Upper lobe of left lung (tissue), 6 donors: Measurements from ENCODE around the gene MED13L. TPM values are rescaled to one million over a fixed set of nuclear protein-coding genes. Genes with fewer than 3 reads are reported as not detected.

Experiments
- ATAC-seq, 2 donors: fragments of 200-7000 bp; cut with Tn5 transposase; one replicate each; pipeline ENCODE4 v1.9.1; 2022; ENCODE audit warnings: mild to moderate bottlenecking in 2 of 2, moderate library complexity in 2 of 2; ENCODE audit not compliant: low FRiP score in 2 of 2
- DNase-seq, 2 donors: peaks; one replicate each; pipeline ENCODE4 v3.0.0-alpha.2; 2019 to 2020
- H3K27ac ChIP-seq, 4 donors: fragments of 200-600 bp; sonication (generic); one replicate each; pipeline ENCODE4 v1.5.1; 2016 to 2019
- H3K27me3 ChIP-seq, 4 donors: fragments of 200-600 bp; sonication (generic); one replicate each; pipeline ENCODE4 v1.5.1; 2017 to 2019
- H3K36me3 ChIP-seq, 4 donors: fragments of 200-600 bp; sonication (generic); one replicate each; pipeline ENCODE4 v1.5.1; 2016 to 2019
- H3K4me1 ChIP-seq, 4 donors: fragments of 200-600 bp; sonication (generic); one replicate each; pipeline ENCODE4 v1.5.1; 2018 to 2019
- H3K4me3 ChIP-seq, 4 donors: fragments of 200-600 bp; sonication (generic); one replicate each; pipeline ENCODE4 v1.5.1; 2017 to 2019; ENCODE audit warnings: mild to moderate bottlenecking in 2 of 4, moderate library complexity in 1 of 4
- H3K9me3 ChIP-seq, 4 donors: fragments of 200-600 bp; sonication (generic); one replicate each; pipeline ENCODE4 v1.5.1; 2018 to 2019
- EP300 ChIP-seq, 4 donors: sonication (generic); formaldehyde crosslinking; IDR thresholded peaks; one replicate each; pipeline ENCODE4 v1.5.1; 2017; ENCODE audit warnings: antibody characterized with exemption in 4 of 4, control low read depth in 2 of 4
- POLR2A ChIP-seq, 4 donors: fragments of 450-650 bp; IDR thresholded peaks; one replicate each; pipeline ENCODE4 v1.5.1; 2016 to 2017; ENCODE audit warnings: antibody characterized with exemption in 4 of 4, mild to moderate bottlenecking in 2 of 4
- POLR2AphosphoS5 ChIP-seq, 2 donors: sonication (generic); formaldehyde crosslinking; IDR thresholded peaks; one replicate each; pipeline ENCODE4 v1.5.1; 2017; ENCODE audit warnings: antibody characterized with exemption in 2 of 2
- WGBS, 2 donors: methylation state at CpG; one replicate each; pipeline ENCODE4 v1.1.5; 2017 to 2018; 5-methylcytosine and 5-hydroxymethylcytosine counted together
- total RNA-seq, 6 donors: library from RNA; depleted of rRNA in 4 of 6; stranded (reverse); fragments of >200 nt in 4 of 6; gene quantifications; one replicate each; pipeline versions ENCODE4 v1.1.0 to v1.2.1, GENCODE V29; 2016 to 2021
- TF ChIP-seq, protein P1 (sequence below), 6 experiments: fragments of 450-650 bp in 4 of 6; fragments of 200-600 bp in 2 of 6; sonication (generic) in 2 of 6; IDR thresholded peaks; one replicate each; pipeline ENCODE4 v1.5.1; 2016 to 2019; ENCODE audit warnings: antibody characterized with exemption in 6 of 6
- donor health status: DM: no; HTN: no; CAD: no; lungs with moderate emphysema.
- donor health status: DM: no; HTN: yes; CAD: no; lungs with severe emphysema.

Gene MED13L
- total RNA-seq, 6 donors from 2014 or later, result 96.6 to 178 (median 124) TPM

DNA sequence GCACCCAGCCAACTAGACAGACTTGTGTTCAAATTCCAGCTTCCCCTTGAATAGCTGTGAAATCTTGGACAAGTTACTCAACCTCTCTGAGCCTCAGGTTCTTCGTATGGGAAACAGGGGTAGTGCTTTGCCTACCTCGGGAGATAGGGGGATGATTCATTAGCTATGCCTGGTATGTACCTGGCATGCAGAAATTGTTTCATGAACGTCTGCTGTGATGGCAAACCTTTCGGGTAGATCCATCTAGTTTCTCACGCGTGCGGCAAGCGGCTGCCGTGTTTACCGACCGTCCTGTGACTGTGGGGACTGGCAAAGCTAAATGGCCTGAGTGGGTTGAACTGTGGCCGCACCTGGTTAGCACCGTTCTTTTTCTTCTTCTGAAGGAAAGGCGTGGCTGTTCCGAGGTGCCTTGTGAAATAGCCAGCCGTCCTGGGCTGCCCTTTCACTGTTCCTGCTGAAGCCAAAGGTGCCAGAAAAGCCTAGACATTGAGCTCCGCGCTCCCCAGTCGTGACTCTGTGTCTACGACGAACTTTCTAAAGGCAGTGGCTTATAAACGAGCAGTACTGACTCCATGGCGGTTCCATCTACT is 40.6 kb upstream of the MED13L start:
- no peaks in the 10 kb centered on the region for H3K36me3 ChIP-seq
- H3K27ac ChIP-seq, result peak overlapping the region; percentile 1 to 37 (median 13)
- DNase-seq (peak in 1 of 2 donors; percentile 63), ATAC-seq (peak in 1 of 2 donors; percentile 56)
- 42 to 83% methylated on average over 23 of the region's 23 CpGs for WGBS, 2 donors
- H3K27me3 ChIP-seq, result no peaks in the 10 kb centered on the region
- peaks cover 10 to 24% (median 21%) of the 10 kb centered on the region in 4 donors for H3K4me1 ChIP-seq
- peak overlapping the region in 3 of 4 donors; percentile 9 to 34 (median 18) for H3K4me3 ChIP-seq
- no peaks in the 10 kb centered on the region for H3K9me3 ChIP-seq
- TF ChIP-seq POLR2AphosphoS5 (IDR thresholded peaks at IDR 0.05) (no peak), POLR2A (IDR thresholded peaks at IDR 0.05) (no peak), EP300 (IDR thresholded peaks at IDR 0.05) (no peak)
- TF ChIP-seq, protein P1, sequence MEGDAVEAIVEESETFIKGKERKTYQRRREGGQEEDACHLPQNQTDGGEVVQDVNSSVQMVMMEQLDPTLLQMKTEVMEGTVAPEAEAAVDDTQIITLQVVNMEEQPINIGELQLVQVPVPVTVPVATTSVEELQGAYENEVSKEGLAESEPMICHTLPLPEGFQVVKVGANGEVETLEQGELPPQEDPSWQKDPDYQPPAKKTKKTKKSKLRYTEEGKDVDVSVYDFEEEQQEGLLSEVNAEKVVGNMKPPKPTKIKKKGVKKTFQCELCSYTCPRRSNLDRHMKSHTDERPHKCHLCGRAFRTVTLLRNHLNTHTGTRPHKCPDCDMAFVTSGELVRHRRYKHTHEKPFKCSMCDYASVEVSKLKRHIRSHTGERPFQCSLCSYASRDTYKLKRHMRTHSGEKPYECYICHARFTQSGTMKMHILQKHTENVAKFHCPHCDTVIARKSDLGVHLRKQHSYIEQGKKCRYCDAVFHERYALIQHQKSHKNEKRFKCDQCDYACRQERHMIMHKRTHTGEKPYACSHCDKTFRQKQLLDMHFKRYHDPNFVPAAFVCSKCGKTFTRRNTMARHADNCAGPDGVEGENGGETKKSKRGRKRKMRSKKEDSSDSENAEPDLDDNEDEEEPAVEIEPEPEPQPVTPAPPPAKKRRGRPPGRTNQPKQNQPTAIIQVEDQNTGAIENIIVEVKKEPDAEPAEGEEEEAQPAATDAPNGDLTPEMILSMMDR (IDR thresholded peaks at IDR 0.05), result no peak

DNA sequence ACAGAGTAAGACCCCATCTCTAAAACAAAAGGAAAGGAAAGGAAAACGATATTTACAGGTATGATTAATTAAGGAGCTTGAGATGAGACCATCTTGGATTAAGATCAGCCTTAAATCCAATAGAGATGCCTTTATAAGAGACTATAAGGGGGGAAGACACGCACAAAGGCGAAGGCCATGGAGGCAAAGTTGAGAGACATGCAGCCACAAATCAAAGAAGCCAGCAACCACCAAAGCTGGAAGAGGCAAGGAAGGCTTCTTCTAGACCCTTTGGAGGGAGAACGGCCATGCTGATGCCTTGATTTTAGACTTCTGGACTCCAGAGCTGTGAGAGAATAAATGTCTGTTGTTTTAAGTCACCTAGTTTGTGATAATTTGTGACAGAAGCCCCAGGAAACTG is 39.6 kb upstream of the MED13L start:
- WGBS, 2 donors, result 90 to 99% methylated on average over 4 of the region's 4 CpGs
- ATAC-seq, result no peak

DNA sequence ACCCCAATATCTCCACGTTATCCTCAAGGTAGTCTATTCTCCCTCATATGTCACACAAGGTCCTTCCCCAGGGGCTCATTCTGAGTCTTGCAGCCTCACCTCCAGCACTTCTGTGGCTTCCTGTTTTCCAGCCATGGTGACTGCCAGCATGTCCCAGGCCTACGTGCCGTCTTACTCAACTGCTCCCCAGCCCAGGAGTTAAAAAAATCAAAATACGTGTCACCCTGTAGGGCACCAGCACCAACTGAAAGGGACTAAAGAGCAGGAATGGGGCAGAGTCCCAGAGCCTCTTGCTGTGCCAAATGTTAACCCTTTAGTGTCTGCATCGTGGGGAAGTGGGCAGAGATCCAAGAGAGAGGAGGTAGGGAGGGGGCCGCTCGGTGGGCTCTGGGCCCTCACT is 37.0 kb upstream of the MED13L start:
- H3K36me3 ChIP-seq, result no peaks in the 10 kb centered on the region
- no peak overlapping the region for H3K4me3 ChIP-seq
- H3K27ac ChIP-seq, result no peak overlapping the region
- TF ChIP-seq POLR2AphosphoS5 (IDR thresholded peaks at IDR 0.05), result no peak
- TF ChIP-seq, protein P1 (IDR thresholded peaks at IDR 0.05), result no peak
- TF ChIP-seq EP300 (IDR thresholded peaks at IDR 0.05), result no peak
- ATAC-seq, result no peak
- peaks cover 6 to 10% (median 10%) of the 10 kb centered on the region in 4 donors for H3K4me1 ChIP-seq
- peaks cover 0 to 2% (median 0%) of the 10 kb centered on the region in 4 donors for H3K9me3 ChIP-seq
- DNase-seq, result no peak
- WGBS, 2 donors, result 72 to 76% methylated on average over 7 of the region's 7 CpGs
- H3K27me3 ChIP-seq, result no peaks in the 10 kb centered on the region

More for the DNA sequence above, 39.6 kb upstream of the MED13L start:
- no peak for TF ChIP-seq POLR2A (IDR thresholded peaks at IDR 0.05)
- TF ChIP-seq POLR2AphosphoS5 (IDR thresholded peaks at IDR 0.05), result no peak
- no peak for TF ChIP-seq EP300 (IDR thresholded peaks at IDR 0.05)
- TF ChIP-seq, protein P1 (IDR thresholded peaks at IDR 0.05), result no peak
- no peaks in the 10 kb centered on the region for H3K36me3 ChIP-seq
- H3K9me3 ChIP-seq, result no peaks in the 10 kb centered on the region
- no peak for DNase-seq
- H3K27me3 ChIP-seq, result no peaks in the 10 kb centered on the region
- H3K4me3 ChIP-seq, result no peak overlapping the region
- H3K4me1 ChIP-seq, result peaks cover 10 to 24% (median 21%) of the 10 kb centered on the region in 4 donors
- no peak overlapping the region for H3K27ac ChIP-seq

DNA sequence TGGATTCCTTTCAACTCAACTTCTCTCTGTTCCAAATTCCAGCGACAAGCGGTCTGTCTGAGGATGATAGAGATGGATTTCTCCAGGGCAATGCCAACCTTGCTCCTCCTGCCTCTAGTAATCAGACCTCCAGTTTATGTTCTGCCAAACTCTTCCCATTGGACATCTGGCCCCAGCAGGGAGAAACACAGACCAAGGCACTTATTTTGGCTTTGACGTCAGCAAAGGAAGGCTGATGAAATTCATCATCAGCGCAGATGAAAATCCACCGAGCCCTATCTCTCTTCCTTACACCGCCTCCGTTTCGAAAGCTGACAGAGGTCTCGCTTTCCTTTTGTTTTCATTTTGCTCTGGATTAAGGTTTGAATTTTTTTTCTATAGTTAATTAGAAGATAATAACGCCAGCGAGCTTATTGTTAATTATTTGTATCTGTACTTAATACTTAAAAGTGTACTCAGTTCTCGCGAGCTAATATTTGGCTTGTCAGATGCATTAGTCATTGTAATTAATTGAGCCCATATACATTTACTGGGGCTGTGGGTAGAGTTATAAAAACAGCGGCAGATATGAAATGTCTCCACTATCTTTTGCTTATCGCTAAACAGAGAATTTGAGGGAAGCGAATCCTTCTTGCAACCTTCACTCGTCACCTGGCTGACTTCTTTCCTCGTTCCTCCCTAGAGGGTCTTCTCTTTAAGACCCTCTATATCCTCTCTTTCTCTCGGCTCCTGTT is 35.9 kb upstream of the MED13L start:
- 82 to 87% methylated on average over 19 of the region's 19 CpGs for WGBS, 2 donors
- H3K27me3 ChIP-seq, result no peaks in the 10 kb centered on the region
- no peak overlapping the region for H3K27ac ChIP-seq
- TF ChIP-seq EP300 (IDR thresholded peaks at IDR 0.05) (no peak), POLR2AphosphoS5 (IDR thresholded peaks at IDR 0.05) (no peak), POLR2A (IDR thresholded peaks at IDR 0.05) (no peak)
- TF ChIP-seq, protein P1 (IDR thresholded peaks at IDR 0.05), result no peak
- H3K4me3 ChIP-seq, result no peak overlapping the region
- no peaks in the 10 kb centered on the region for H3K4me1 ChIP-seq
- no peak for DNase-seq
- H3K9me3 ChIP-seq, result peaks cover 0 to 3% (median 0%) of the 10 kb centered on the region in 4 donors
- no peaks in the 10 kb centered on the region for H3K36me3 ChIP-seq
- ATAC-seq, result no peak
